Sigmoid colon (tissue), 4 donors: ENCODE measurements around the gene CFAP410.

Experiments
- CTCF ChIP-seq, 4 experiments: fragments of 450-650 bp in 3 of 4; fragments of 200-600 bp in 1 of 4; IDR thresholded peaks; one replicate each; pipeline ENCODE4 v1.5.1; 2016 to 2019; ENCODE audit warnings: antibody characterized with exemption in 4 of 4, mild to moderate bottlenecking in 3 of 4, moderate library complexity in 2 of 4
- EP300 ChIP-seq, 4 donors: sonication (generic); formaldehyde crosslinking; IDR thresholded peaks; one replicate each; pipeline ENCODE4 v1.6.1; 2017; ENCODE audit warnings: antibody characterized with exemption in 4 of 4
- POLR2A ChIP-seq, 2 donors: fragments of 450-650 bp; IDR thresholded peaks; one replicate each; pipeline ENCODE4 v1.6.1; 2016; ENCODE audit warnings: antibody characterized with exemption in 2 of 2, mild to moderate bottlenecking in 2 of 2, moderate library complexity in 2 of 2
- POLR2AphosphoS5 ChIP-seq, 4 donors: sonication (generic); formaldehyde crosslinking; IDR thresholded peaks; one replicate each; pipeline ENCODE4 v1.6.1; 2017; ENCODE audit warnings: antibody characterized with exemption in 4 of 4

GRCh38 chr21:44380876-44381275, 41.7 kb upstream of the CFAP410 start:
- TF ChIP-seq CTCF (IDR thresholded peaks at IDR 0.05) = no peak
- no peak for TF ChIP-seq POLR2A (IDR thresholded peaks at IDR 0.05)
- TF ChIP-seq POLR2AphosphoS5 (IDR thresholded peaks at IDR 0.05) = no peak
- no peak for TF ChIP-seq EP300 (IDR thresholded peaks at IDR 0.05)
